HepG2 (cell line): Measurements from ENCODE around the gene RAB8A. TPM values are rescaled to one million over a fixed set of nuclear protein-coding genes. Genes with fewer than 3 reads are reported as not detected.

Source experiments
- ATAC-seq: fragments of 200-7000 bp; cut with Tn5 transposase; 3 replicates; pipeline ENCODE4 v1.9.1; 2020; ENCODE audit warnings: mild to moderate bottlenecking, moderate library complexity
- BruUV-seq: library from RNA; stranded (reverse); fragments of 400-500 nt; replicated peaks from 2 replicates; lab custom pipeline; 2021; lab: Mats Ljungman, UMichigan
- CTCF ChIA-PET: fragments of 300-600 bp; formaldehyde crosslinking; extraction: SDS; loops from one replicate; lab custom pipeline; 2021; ENCODE audit warnings: low total read pairs, inconsistent platforms, low intra/inter-chr PET ratio; lab: Yijun Ruan, JAX
- POLR2A ChIA-PET: fragments of 350-600 bp; sonication (Branson Sonifier 250); formaldehyde crosslinking; loops from one replicate; lab custom pipeline; 2020; ENCODE audit warnings: antibody characterized with exemption, inconsistent platforms; lab: Yijun Ruan, JAX
- DNase-seq: peaks from one replicate; pipeline ENCODE4 v3.0.0-alpha.2; 2015; ENCODE audit warnings: low spot score
- FAIRE-seq: peaks from 3 replicates; lab custom pipeline; 2011; peaks lifted over from hg19 to GRCh38; lab: Jason Lieb, UNC
- H2AFZ ChIP-seq: one replicate; pipeline ENCODE4 v1.6.1; 2011; ENCODE audit warnings: low read length, inconsistent platforms
- H3K27ac ChIP-seq: fragments of 300-600 bp; 3 replicates; pipeline ENCODE4 v1.8.0; 2011; ENCODE audit warnings: mixed run types, mild to moderate bottlenecking, mixed read lengths, low read length, inconsistent platforms; ENCODE audit not compliant: insufficient read depth; ENCODE audit errors: extremely low read length
- H3K27me3 ChIP-seq, 2 experiments: fragments of 200-600 bp in 1 of 2; 2 replicates in 1 of 2; 3 replicates in 1 of 2; pipeline versions ENCODE4 v1.6.0 to v1.8.0; 2011; ENCODE audit warnings: low read length in 2 of 2, mild to moderate bottlenecking in 2 of 2, moderate library complexity in 2 of 2, inconsistent platforms in 1 of 2; ENCODE audit not compliant: insufficient read depth in 2 of 2, control insufficient read depth in 1 of 2
- H3K36me3 ChIP-seq, 2 experiments: fragments of 200-600 bp in 1 of 2; replicated peaks in 1 of 2; 2 replicates in 1 of 2; 3 replicates in 1 of 2; pipeline versions ENCODE4 v1.5.1 to v1.8.0; 2011; ENCODE audit warnings: low read length in 2 of 2, inconsistent platforms in 1 of 2; ENCODE audit not compliant: insufficient read depth in 2 of 2, control insufficient read depth in 1 of 2
- H3K4me1 ChIP-seq: 2 replicates; pipeline ENCODE4 v1.5.1; 2012; ENCODE audit warnings: low read length, inconsistent platforms; ENCODE audit not compliant: insufficient read depth
- H3K4me2 ChIP-seq: 2 replicates; pipeline ENCODE4 v1.6.0; 2011; ENCODE audit warnings: low read depth, low read length, inconsistent platforms
- H3K4me3 ChIP-seq, 3 experiments: fragments of 200-600 bp in 1 of 3; sonication (generic), shearing (Covaris generic) in 1 of 3; replicated peaks in 1 of 3; 2 replicates each; pipeline ENCODE4 v1.5.1; 2011 to 2016; ENCODE audit warnings: low read length in 3 of 3, inconsistent platforms in 2 of 3, low read depth in 2 of 3, mild to moderate bottlenecking in 2 of 3, control low read depth in 1 of 3, mixed read lengths in 1 of 3; ENCODE audit not compliant: insufficient read depth in 1 of 3
- H3K79me2 ChIP-seq: one replicate; pipeline ENCODE4 v1.6.1; 2011; ENCODE audit warnings: low read length, inconsistent platforms; ENCODE audit not compliant: insufficient read depth
- H3K9ac ChIP-seq: 2 replicates; pipeline ENCODE4 v1.6.0; 2011; ENCODE audit warnings: mild to moderate bottlenecking, low read depth, low read length, inconsistent platforms; ENCODE audit not compliant: insufficient read depth
- H3K9me3 ChIP-seq: 2 replicates; pipeline ENCODE4 v1.5.1; 2012; ENCODE audit warnings: mild to moderate bottlenecking, low read length
- H4K20me1 ChIP-seq: 2 replicates; pipeline ENCODE4 v1.6.0; 2011; ENCODE audit warnings: inconsistent platforms, mild to moderate bottlenecking, low read length, moderate library complexity; ENCODE audit not compliant: insufficient read depth
- CAMTA2 ChIP-seq: sonication (generic); formaldehyde crosslinking; IDR thresholded peaks from 2 replicates; pipeline ENCODE4 v1.4.0; 2020; ENCODE audit warnings: mild to moderate bottlenecking, missing genetic modification reagents, borderline replicate concordance
- HOXA3 ChIP-seq: sonication (generic); formaldehyde crosslinking; IDR thresholded peaks from 2 replicates; pipeline ENCODE4 v1.5.0; 2020; ENCODE audit warnings: missing genetic modification reagents
- MXI1 ChIP-seq: IDR thresholded peaks from 3 replicates; pipeline ENCODE4 v1.6.1; 2012; ENCODE audit warnings: low read depth, low read length, inconsistent platforms, borderline replicate concordance
- POLR2AphosphoS5 ChIP-seq: IDR thresholded peaks from 2 replicates; pipeline ENCODE4 v1.6.1; 2012; ENCODE audit warnings: low read depth, low read length
- SPEN ChIP-seq: sonication (generic); formaldehyde crosslinking; IDR thresholded peaks from 2 replicates; pipeline ENCODE4 v1.5.1; 2020; ENCODE audit warnings: low read depth, mild to moderate bottlenecking, missing genetic modification reagents
- SRSF1 ChIP-seq: fragments of 200-400 bp; formaldehyde crosslinking; optimal IDR thresholded peaks from 2 replicates; pipeline ENCODE3; 2017; ENCODE audit warnings: mild to moderate bottlenecking, low read depth, low read length, moderate library complexity
- TCF7 ChIP-seq: sonication (generic); IDR thresholded peaks from 2 replicates; pipeline ENCODE4 v1.6.1; 2016; ENCODE audit warnings: antibody characterized with exemption, low read depth
- ZNF234 ChIP-seq: sonication (generic); formaldehyde crosslinking; conservative IDR thresholded peaks from 2 replicates; pipeline ENCODE4 v1.5.1; 2020; ENCODE audit warnings: mild to moderate bottlenecking, missing genetic modification reagents
- ZNF331 ChIP-seq: sonication (generic); formaldehyde crosslinking; IDR thresholded peaks from 2 replicates; pipeline ENCODE4 v1.4.0; 2020; ENCODE audit warnings: missing genetic modification reagents
- ZNF543 ChIP-seq: sonication (generic); formaldehyde crosslinking; IDR thresholded peaks from 2 replicates; pipeline ENCODE4 v1.4.0; 2020; ENCODE audit warnings: mild to moderate bottlenecking, missing genetic modification reagents
- ZNF563 ChIP-seq: sonication (generic); formaldehyde crosslinking; IDR thresholded peaks from 2 replicates; pipeline ENCODE4 v1.8.0; 2022; ENCODE audit warnings: mild to moderate bottlenecking, moderate library complexity, missing genetic modification reagents
- WGBS: methylation state at CpG from one replicate; pipeline ENCODE4 v1.1.6; 2017; ENCODE audit warnings: low lambda C conversion rate; 5-methylcytosine and 5-hydroxymethylcytosine counted together
- in situ Hi-C: cut with HindIII; loops from 2 replicates; pipeline ENCODE4 v1.10.0; 2017; ENCODE audit warnings: low pct_unique_long_range_greater_than_20kb; ENCODE audit not compliant: extremely low pct_ligation_motif_present
- intact Hi-C: fragments of 100-400 bp; cut with micrococcal nuclease; formaldehyde crosslinking; loops from one replicate; pipeline ENCODE4 v1.10.0; 2022; ENCODE audit not compliant: unreplicated experiment
- polyA plus RNA-seq, 8 experiments: library from polyadenylated mRNA; depleted of rRNA in 3 of 8; stranded (reverse) in 7 of 8; unstranded in 1 of 8; fragments of >200 nt; fragmentation: Illumina TruSeq in 4 of 8; extraction: Trizol in 4 of 8; gene quantifications; 2 replicates each; pipeline versions ENCODE4 v1.2.1 to v1.2.3, GENCODE V29; 2011 to 2016; ENCODE audit warnings: low read depth in 4 of 8, missing spikeins in 1 of 8, mixed read lengths in 1 of 8; ENCODE audit not compliant: insufficient read depth in 1 of 8
- total RNA-seq, 5 experiments: library from RNA; depleted of rRNA; stranded (reverse); fragments of >200 nt; fragmentation: Illumina TruSeq; extraction: Trizol; gene quantifications; 2 replicates each; pipeline ENCODE4 v1.2.3, GENCODE V29; 2016; ENCODE audit warnings: low read depth in 1 of 5
- TF ChIP-seq, protein P1 (sequence below): sonication (generic); formaldehyde crosslinking; IDR thresholded peaks from 2 replicates; pipeline ENCODE4 v1.5.0; 2020; ENCODE audit warnings: mild to moderate bottlenecking, missing genetic modification reagents, borderline replicate concordance
- TF ChIP-seq, protein P2 (sequence below): sonication (generic); formaldehyde crosslinking; IDR thresholded peaks from 2 replicates; pipeline ENCODE4 v1.4.0; 2020; ENCODE audit warnings: mild to moderate bottlenecking, missing genetic modification reagents
- TF ChIP-seq, protein P3 (sequence below): sonication (generic); formaldehyde crosslinking; conservative IDR thresholded peaks from 2 replicates; pipeline ENCODE4 v1.4.0; 2020; ENCODE audit warnings: missing genetic modification reagents
- TF ChIP-seq, protein P4 (sequence below): sonication (generic); formaldehyde crosslinking; IDR thresholded peaks from 2 replicates; pipeline ENCODE4 v1.5.0; 2020; ENCODE audit warnings: mild to moderate bottlenecking, missing genetic modification reagents

RAB8A gene
- total and polyA plus RNA-seq, 2 of the 13 experiments (the other 11 are each of a cell fraction or from before 2014, with no cell fraction given), result 36.7 to 45.0 TPM

DNA sequence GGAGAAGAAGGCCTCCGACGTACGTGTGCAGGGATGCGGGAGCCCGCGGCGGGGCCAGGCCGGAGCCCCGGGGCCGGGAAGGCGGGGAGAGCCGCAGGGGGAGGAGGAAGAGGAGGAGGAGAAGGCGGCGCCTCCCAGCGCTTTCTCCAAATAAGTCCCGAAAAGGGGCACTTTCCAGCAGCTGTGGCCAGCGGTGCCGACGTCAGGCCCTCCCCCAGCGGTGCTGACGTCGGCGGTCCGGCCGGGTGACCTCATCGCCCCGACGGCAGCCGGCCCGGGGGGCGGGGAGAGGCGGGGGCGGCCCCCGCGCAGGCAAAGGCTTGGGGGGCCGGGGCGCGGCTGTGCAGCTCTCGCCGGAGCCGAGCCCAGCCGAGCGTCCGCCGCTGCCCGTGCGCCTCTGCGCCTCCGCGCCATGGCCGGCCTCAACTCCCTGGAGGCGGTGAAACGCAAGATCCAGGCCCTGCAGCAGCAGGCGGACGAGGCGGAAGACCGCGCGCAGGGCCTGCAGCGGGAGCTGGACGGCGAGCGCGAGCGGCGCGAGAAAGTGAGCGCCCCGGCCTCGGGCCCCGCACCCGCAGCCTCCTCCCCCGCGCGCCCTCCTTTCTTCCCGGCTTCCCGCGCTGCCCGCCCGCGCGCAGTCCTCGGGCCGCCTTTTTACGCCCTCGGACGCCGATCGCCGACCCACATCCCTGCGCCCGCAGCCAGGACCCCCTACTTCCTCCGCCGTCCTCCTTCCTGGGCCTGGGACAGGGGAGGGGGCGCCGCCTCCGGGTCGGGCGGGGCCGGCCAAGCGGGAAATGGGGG is 35.3 kb upstream of the RAB8A start, which contains the start of gene TPM4:
Gene TPM4 (plus strand): TSS at position 342 of the 804 bp plus-strand sequence. CDS start 71 bp downstream, at position 413.
- intact Hi-C loops, result loop anchor here (1.0 kb wide), 1 partner anchor 13 kb away; no protein-coding TSS in a partner anchor
- in situ Hi-C loops, result no loop called here
- no peaks in the 10 kb centered on the region for H3K9me3 ChIP-seq
- H3K27me3 ChIP-seq, result no peaks in the 10 kb centered on the region
- peak; percentile 88 for DNase-seq
- peak within 1 kb of the TSS; percentile 84 to 87 (median 84) for H3K4me3 ChIP-seq
- peak; percentile 71 for ATAC-seq
- H3K36me3 ChIP-seq, result peaks cover 0 to 14% of the 10 kb centered on the region in 2 experiments
- FAIRE-seq, result peak; percentile 57
- peak within 1 kb of the TSS; percentile 98 for H3K4me2 ChIP-seq
- peaks cover 86% of the 10 kb centered on the region for H3K4me1 ChIP-seq
- peak within 1 kb of the TSS; percentile 90 for H3K27ac ChIP-seq
- BruUV-seq, result no TSS peak
- peaks cover 17% of the 10 kb centered on the region; the same call in 1 of the 2 replicates for H4K20me1 ChIP-seq
- POLR2A ChIA-PET, result interaction anchor here (1.0 to 5.7 kb wide), 9 partner anchors 9 to 109 kb away, joined by 3 to 66 read pairs (median 6); partner anchors contain the start of genes FAM32A and RAB8A
- WGBS, result 2% methylated on average over 25 of the region's 101 CpGs
- H3K79me2 ChIP-seq, result peaks cover 44% of the 10 kb centered on the region
- CTCF ChIA-PET, result no interaction called here
- no peak within 1 kb of the TSS for H2AFZ ChIP-seq
- H3K9ac ChIP-seq, result peak within 1 kb of the TSS; percentile 97
- peak; percentile 26 for TF ChIP-seq SRSF1
- peak; percentile 95 for TF ChIP-seq HOXA3 (CRISPR knock-in tag)
- TF ChIP-seq ZNF563 (CRISPR knock-in tag), result peak; percentile 63; the same call in 1 of the 2 replicates
- peak; percentile 31 for TF ChIP-seq ZNF234 (CRISPR knock-in tag)
- TF ChIP-seq ZNF543, result no peak
- TF ChIP-seq, protein P1, sequence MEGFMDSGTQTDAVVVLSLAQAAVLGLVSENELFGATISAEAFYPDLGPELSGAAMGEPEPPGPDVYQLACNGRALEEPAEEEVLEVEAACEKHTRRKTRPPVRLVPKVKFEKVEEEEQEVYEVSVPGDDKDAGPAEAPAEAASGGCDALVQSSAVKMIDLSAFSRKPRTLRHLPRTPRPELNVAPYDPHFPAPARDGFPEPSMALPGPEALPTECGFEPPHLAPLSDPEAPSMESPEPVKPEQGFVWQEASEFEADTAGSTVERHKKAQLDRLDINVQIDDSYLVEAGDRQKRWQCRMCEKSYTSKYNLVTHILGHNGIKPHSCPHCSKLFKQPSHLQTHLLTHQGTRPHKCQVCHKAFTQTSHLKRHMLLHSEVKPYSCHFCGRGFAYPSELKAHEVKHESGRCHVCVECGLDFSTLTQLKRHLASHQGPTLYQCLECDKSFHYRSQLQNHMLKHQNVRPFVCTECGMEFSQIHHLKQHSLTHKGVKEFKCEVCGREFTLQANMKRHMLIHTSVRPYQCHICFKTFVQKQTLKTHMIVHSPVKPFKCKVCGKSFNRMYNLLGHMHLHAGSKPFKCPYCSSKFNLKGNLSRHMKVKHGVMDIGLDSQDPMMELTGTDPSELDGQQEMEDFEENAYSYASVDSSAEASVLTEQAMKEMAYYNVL (CRISPR knock-in tag), result peak; percentile 37; the same call in 1 of the 2 replicates
- TF ChIP-seq, protein P2, sequence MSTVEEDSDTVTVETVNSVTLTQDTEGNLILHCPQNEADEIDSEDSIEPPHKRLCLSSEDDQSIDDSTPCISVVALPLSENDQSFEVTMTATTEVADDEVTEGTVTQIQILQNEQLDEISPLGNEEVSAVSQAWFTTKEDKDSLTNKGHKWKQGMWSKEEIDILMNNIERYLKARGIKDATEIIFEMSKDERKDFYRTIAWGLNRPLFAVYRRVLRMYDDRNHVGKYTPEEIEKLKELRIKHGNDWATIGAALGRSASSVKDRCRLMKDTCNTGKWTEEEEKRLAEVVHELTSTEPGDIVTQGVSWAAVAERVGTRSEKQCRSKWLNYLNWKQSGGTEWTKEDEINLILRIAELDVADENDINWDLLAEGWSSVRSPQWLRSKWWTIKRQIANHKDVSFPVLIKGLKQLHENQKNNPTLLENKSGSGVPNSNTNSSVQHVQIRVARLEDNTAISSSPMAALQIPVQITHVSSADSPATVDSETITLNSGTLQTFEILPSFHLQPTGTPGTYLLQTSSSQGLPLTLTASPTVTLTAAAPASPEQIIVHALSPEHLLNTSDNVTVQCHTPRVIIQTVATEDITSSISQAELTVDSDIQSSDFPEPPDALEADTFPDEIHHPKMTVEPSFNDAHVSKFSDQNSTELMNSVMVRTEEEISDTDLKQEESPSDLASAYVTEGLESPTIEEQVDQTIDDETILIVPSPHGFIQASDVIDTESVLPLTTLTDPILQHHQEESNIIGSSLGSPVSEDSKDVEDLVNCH (CRISPR knock-in tag), result no peak
- TF ChIP-seq POLR2AphosphoS5, result peak; percentile 54
- no peak for TF ChIP-seq TCF7
- peak; percentile 55; the same call in 1 of the 3 replicates for TF ChIP-seq MXI1
- TF ChIP-seq, protein P3, sequence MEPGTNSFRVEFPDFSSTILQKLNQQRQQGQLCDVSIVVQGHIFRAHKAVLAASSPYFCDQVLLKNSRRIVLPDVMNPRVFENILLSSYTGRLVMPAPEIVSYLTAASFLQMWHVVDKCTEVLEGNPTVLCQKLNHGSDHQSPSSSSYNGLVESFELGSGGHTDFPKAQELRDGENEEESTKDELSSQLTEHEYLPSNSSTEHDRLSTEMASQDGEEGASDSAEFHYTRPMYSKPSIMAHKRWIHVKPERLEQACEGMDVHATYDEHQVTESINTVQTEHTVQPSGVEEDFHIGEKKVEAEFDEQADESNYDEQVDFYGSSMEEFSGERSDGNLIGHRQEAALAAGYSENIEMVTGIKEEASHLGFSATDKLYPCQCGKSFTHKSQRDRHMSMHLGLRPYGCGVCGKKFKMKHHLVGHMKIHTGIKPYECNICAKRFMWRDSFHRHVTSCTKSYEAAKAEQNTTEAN (CRISPR knock-in tag), result no peak
- TF ChIP-seq CAMTA2 (CRISPR knock-in tag), result no peak
- TF ChIP-seq SPEN, result 0 out of 2 replicates have a peak, but pooled peaks have one; percentile 12
- TF ChIP-seq ZNF331, result no peak
- TF ChIP-seq, protein P4, sequence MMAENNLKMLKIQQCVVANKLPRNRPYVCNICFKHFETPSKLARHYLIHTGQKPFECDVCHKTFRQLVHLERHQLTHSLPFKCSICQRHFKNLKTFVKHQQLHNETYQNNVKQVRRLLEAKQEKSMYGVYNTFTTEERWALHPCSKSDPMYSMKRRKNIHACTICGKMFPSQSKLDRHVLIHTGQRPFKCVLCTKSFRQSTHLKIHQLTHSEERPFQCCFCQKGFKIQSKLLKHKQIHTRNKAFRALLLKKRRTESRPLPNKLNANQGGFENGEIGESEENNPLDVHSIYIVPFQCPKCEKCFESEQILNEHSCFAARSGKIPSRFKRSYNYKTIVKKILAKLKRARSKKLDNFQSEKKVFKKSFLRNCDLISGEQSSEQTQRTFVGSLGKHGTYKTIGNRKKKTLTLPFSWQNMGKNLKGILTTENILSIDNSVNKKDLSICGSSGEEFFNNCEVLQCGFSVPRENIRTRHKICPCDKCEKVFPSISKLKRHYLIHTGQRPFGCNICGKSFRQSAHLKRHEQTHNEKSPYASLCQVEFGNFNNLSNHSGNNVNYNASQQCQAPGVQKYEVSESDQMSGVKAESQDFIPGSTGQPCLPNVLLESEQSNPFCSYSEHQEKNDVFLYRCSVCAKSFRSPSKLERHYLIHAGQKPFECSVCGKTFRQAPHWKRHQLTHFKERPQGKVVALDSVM, result peak; percentile 65
